Iris pigment epithelial cell (primary cell): ENCODE measurements around the gene VEGFA.
"Not testable (repeated sequence)": the region's sequence is repeated elsewhere in the genome, so short reads cannot be mapped to it uniquely, and the experiment has no call there.

Experiments
- DNase-seq: peaks from one replicate; pipeline ENCODE4 v3.0.0-alpha.2; 2011; ENCODE audit warnings: low read depth

The VEGFA gene

GRCh38 chr6:43803055-43803782 lies 33.2 kb downstream of the VEGFA start:
- DNase-seq: peak; percentile 47

GRCh38 chr6:43803783-43804549 lies 34.0 kb downstream of the VEGFA start:
- peak; percentile 39 for DNase-seq

- DNase-seq: no peak
These were observed 34.7 kb downstream of the VEGFA start for GRCh38 chr6:43804550-43805223.

- no peak for DNase-seq
These were observed 35.7 kb downstream of the VEGFA start for GRCh38 chr6:43805699-43806042.

- no peak for DNase-seq
These were observed 36.2 kb downstream of the VEGFA start for GRCh38 chr6:43806043-43806757.

GRCh38 chr6:43806758-43807227 lies 36.8 kb downstream of the VEGFA start:
- no peak for DNase-seq

- no peak for DNase-seq
These were observed 37.4 kb downstream of the VEGFA start for GRCh38 chr6:43807228-43808061.

- DNase-seq: no peak
These were observed 38.4 kb downstream of the VEGFA start for GRCh38 chr6:43808412-43808811.

GRCh38 chr6:43809417-43810305 lies 39.6 kb downstream of the VEGFA start:
- peak; percentile 89 for DNase-seq

- DNase-seq: no peak
These were observed 41.1 kb downstream of the VEGFA start for GRCh38 chr6:43810965-43811732.

GRCh38 chr6:43811733-43812099 lies 41.7 kb downstream of the VEGFA start:
- DNase-seq: no peak

- DNase-seq: peak; percentile 31
These were observed 43.0 kb downstream of the VEGFA start for GRCh38 chr6:43812850-43813578.

- no peak for DNase-seq
These were observed 44.1 kb downstream of the VEGFA start for GRCh38 chr6:43814111-43814510.

- no peak for DNase-seq
These were observed 44.9 kb downstream of the VEGFA start for GRCh38 chr6:43814865-43815264.

GRCh38 chr6:43817192-43817591 lies 47.2 kb downstream of the VEGFA start:
- peak; percentile 23 for DNase-seq

- DNase-seq: not testable (repeated sequence)
These were observed 49.0 kb downstream of the VEGFA start for GRCh38 chr6:43818973-43819372.

- DNase-seq: no peak
These were observed 49.9 kb downstream of the VEGFA start for GRCh38 chr6:43819958-43820357.

- DNase-seq: no peak
These were observed 50.5 kb downstream of the VEGFA start for GRCh38 chr6:43820486-43820885.
